Prostate gland (tissue), 2 donors: ENCODE data around the gene POFUT1. TPM values are rescaled to one million over a fixed set of nuclear protein-coding genes. Genes with fewer than 3 reads are reported as not detected.
"Not testable (repeated sequence)": the region's sequence is repeated elsewhere in the genome, so short reads cannot be mapped to it uniquely, and the experiment has no call there.

ENCODE experiments used
- DNase-seq: peaks from one replicate; pipeline ENCODE4 v3.0.0-alpha.2; 2019; ENCODE audit warnings: low spot score
- H3K27ac ChIP-seq, 2 donors: fragments of 200-600 bp; sonication (generic); 2 replicates each; pipeline ENCODE4 v1.5.1; 2017 to 2019
- H3K27me3 ChIP-seq: fragments of 200-600 bp; sonication (generic); replicated peaks from 2 replicates; pipeline ENCODE4 v1.5.1; 2019; ENCODE audit not compliant: insufficient read depth
- H3K36me3 ChIP-seq, 2 donors: fragments of 200-600 bp; sonication (generic); 1 replicate in 1 of 2; 2 replicates in 1 of 2; pipeline versions ENCODE4 v1.5.1 to v1.8.1; 2017 to 2019
- H3K4me1 ChIP-seq: fragments of 200-600 bp; sonication (generic); replicated peaks from 2 replicates; pipeline ENCODE4 v1.5.1; 2019
- H3K4me3 ChIP-seq, 2 donors: fragments of 200-600 bp; sonication (generic); 2 replicates each; pipeline ENCODE4 v1.5.1; 2017 to 2019
- H3K9me3 ChIP-seq: fragments of 200-600 bp; sonication (generic); 2 replicates; pipeline ENCODE4 v1.5.1; 2017
- POLR2A ChIP-seq: fragments of 450-650 bp; IDR thresholded peaks from one replicate; pipeline ENCODE4 v1.6.1; 2016; ENCODE audit warnings: antibody characterized with exemption, mild to moderate bottlenecking
- POLR2AphosphoS5 ChIP-seq: sonication (generic); formaldehyde crosslinking; IDR thresholded peaks from one replicate; pipeline ENCODE4 v1.6.1; 2017; ENCODE audit warnings: antibody characterized with exemption
- WGBS: methylation state at CpG from one replicate; pipeline ENCODE4 v1.1.5; 2018; 5-methylcytosine and 5-hydroxymethylcytosine counted together
- intact Hi-C: fragments of 100-400 bp; cut with DNase I; formaldehyde crosslinking; loops from one replicate; pipeline ENCODE4 v1.14.2; 2022
- total RNA-seq, 2 donors: library from RNA; depleted of rRNA; stranded (reverse); fragments of >200 nt; gene quantifications; one replicate each; pipeline ENCODE4 v1.1.0, GENCODE V29; 2016
- TF ChIP-seq, protein P1 (sequence below), 4 experiments: fragments of 200-600 bp in 2 of 4; fragments of 450-650 bp in 2 of 4; sonication (generic) in 2 of 4; IDR thresholded peaks; 1 replicate in 3 of 4; 2 replicates in 1 of 4; pipeline ENCODE4 v1.5.1; 2016 to 2019; ENCODE audit warnings: antibody characterized with exemption in 4 of 4, mild to moderate bottlenecking in 2 of 4, moderate library complexity in 2 of 4

The POFUT1 gene
- total RNA-seq, 2 donors from 2014 or later, result 33.2 to 44.3 TPM

DNA sequence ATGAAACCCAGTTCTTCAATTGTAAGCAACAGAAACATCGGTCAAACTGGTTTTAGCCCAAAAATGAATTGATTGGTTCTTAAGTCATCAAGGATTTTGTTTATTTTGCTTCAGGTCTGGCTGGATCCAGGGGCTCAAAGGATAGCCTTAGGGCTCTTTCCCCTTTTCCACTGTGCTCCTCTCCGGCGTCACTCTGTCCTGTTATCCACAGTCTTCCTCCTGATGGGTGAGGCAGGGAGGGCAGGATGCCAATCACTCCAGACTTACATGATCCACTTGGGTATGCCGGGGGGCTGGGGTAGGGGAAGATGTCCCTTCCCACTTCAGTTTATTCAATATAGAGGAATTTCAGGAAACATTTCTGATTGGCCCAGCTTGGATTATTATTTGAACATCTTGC lies 40.1 kb upstream of the POFUT1 start:
- Histone ChIP-seq H3K36me3 (peaks cover 0 to 3% of the 10 kb centered on the region in 2 donors), H3K4me3 (no peak overlapping the region), H3K4me1 (no peaks in the 10 kb centered on the region), H3K27me3 (no peaks in the 10 kb centered on the region), H3K9me3 (no peaks in the 10 kb centered on the region), H3K27ac (no peak overlapping the region)
- WGBS, result 82% methylated on average over 4 of the region's 4 CpGs
- TF ChIP-seq POLR2AphosphoS5, result no peak
- no peak for TF ChIP-seq POLR2A
- TF ChIP-seq, protein P1, sequence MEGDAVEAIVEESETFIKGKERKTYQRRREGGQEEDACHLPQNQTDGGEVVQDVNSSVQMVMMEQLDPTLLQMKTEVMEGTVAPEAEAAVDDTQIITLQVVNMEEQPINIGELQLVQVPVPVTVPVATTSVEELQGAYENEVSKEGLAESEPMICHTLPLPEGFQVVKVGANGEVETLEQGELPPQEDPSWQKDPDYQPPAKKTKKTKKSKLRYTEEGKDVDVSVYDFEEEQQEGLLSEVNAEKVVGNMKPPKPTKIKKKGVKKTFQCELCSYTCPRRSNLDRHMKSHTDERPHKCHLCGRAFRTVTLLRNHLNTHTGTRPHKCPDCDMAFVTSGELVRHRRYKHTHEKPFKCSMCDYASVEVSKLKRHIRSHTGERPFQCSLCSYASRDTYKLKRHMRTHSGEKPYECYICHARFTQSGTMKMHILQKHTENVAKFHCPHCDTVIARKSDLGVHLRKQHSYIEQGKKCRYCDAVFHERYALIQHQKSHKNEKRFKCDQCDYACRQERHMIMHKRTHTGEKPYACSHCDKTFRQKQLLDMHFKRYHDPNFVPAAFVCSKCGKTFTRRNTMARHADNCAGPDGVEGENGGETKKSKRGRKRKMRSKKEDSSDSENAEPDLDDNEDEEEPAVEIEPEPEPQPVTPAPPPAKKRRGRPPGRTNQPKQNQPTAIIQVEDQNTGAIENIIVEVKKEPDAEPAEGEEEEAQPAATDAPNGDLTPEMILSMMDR (IDR thresholded peaks at IDR 0.05), result no peak
- intact Hi-C loops, result no loop called here
- DNase-seq, result no peak

DNA sequence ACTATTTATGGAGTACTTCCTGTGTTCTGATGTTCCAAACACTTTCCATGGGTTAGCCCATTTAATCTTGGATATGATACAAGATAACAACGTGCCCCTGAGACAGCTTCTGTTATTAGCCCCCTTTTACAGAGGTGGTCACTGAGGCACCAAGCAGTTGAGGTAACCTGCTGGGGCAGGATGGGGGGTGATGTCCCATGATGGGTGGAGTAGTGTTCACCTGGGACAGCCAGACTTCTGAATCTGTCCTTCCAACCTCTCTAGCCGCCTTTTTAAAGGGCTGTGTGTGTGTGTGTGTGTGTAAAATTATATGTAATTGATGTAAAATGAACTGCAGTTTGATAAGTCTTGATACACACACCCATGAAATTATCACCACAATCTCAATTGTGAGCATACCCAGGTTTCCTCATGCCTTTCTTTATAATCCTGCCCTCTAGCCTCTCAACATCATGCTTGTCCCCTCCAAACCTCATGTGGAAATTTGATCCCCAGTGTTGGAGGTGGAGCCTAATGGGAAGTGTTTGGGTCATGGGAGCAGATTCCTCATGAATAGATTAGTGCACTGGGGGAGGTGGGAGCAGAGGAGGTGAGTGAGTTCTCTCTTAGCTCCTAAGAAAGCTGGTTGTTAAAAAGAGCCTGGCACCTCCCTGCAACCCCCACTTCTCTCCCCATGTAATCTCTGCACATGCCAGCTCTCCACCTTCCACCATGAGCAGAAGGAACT lies 39.3 kb upstream of the POFUT1 start:
- Histone ChIP-seq H3K27ac (no peak overlapping the region), H3K4me3 (no peak overlapping the region), H3K9me3 (no peaks in the 10 kb centered on the region), H3K36me3 (no peaks in the 10 kb centered on the region), H3K4me1 (no peaks in the 10 kb centered on the region), H3K27me3 (no peaks in the 10 kb centered on the region)
- TF ChIP-seq POLR2A (no peak), POLR2AphosphoS5 (no peak)
- TF ChIP-seq, protein P1 (IDR thresholded peaks at IDR 0.05), result no peak
- no peak for DNase-seq
- intact Hi-C loops, result no loop called here
- WGBS, result 65% methylated on average over 2 of the region's 2 CpGs

DNA sequence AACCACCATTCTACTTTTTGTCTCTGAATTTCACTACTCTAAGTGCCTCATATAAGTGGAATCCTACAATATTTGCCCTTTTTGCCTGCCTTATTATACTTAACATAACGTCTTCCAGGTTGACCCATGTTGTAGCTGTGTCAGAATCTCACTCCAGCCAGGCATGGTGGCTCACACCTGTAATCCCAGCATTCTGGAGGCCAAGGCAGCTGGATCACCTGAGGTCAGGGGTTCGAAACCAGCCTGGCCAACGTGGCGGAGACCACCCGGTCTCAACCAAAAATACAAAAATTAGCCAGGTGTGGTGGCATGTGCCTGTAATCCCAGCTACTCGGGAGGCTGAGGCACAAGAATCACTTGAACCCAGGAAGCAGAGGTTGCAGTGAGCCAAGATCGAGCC lies 30.0 kb upstream of the POFUT1 start:
- H3K27ac ChIP-seq, H3K27me3 ChIP-seq, H3K9me3 ChIP-seq, H3K4me1 ChIP-seq, H3K4me3 ChIP-seq, DNase-seq, intact Hi-C loops, H3K36me3 ChIP-seq: not testable (repeated sequence)
- 92% methylated on average over 7 of the region's 7 CpGs for WGBS

DNA sequence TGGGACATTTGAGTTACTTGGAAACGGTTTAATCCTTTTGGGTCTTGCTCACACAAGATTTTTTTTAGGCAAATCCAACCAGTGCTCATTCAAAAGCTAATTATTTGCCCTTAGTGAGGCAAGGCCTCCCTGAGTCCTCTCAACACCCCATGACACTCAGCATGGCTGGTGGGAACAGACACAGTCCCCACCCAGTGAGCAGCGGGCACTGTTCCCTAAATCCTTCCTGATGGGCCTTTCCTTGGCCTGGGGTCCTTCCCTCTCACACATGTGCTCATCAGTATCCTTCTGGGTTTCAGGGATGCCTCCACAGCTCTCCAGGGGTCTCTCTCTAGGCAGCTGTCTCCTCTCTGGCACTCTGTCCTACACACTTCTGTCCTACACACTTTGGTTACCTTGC lies 28.2 kb upstream of the POFUT1 start:
- Histone ChIP-seq H3K27me3 (no peaks in the 10 kb centered on the region), H3K4me1 (no peaks in the 10 kb centered on the region), H3K4me3 (no peak overlapping the region), H3K36me3 (no peaks in the 10 kb centered on the region), H3K9me3 (no peaks in the 10 kb centered on the region), H3K27ac (no peak overlapping the region)
- 63% methylated on average over 2 of the region's 2 CpGs for WGBS
- TF ChIP-seq, protein P1 (IDR thresholded peaks at IDR 0.05), result no peak
- TF ChIP-seq POLR2A (no peak), POLR2AphosphoS5 (no peak)
- intact Hi-C loops, result no loop called here
- DNase-seq, result no peak

DNA sequence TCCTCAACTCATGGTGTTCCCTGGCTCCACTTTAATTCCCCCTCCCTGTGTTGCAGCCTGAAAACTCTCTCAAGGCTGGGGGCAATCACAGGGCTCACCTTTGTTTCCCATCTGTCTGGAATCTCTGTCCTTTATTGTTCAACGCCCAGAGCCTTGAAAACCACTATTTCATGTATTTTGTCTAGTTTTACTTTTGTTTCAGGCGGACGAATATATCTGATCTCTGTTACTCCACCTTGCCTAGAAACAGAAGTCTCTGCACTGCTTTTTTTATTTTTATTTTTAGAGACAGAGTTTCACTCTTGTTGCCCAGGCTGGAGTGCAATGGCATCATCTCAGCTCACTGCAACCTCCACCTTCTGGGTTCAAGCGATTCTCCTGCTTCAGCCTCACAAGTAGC lies 27.7 kb upstream of the POFUT1 start:
- 92% methylated on average over 4 of the region's 4 CpGs for whole genome bisulfite sequencing
- intact Hi-C loops, result no loop called here
- Histone ChIP-seq H3K4me1 (no peaks in the 10 kb centered on the region), H3K9me3 (no peaks in the 10 kb centered on the region), H3K4me3 (no peak overlapping the region), H3K27ac (no peak overlapping the region), H3K27me3 (no peaks in the 10 kb centered on the region), H3K36me3 (no peaks in the 10 kb centered on the region)
- no peak for DNase-seq
- no peak for TF ChIP-seq POLR2AphosphoS5
- no peak for TF ChIP-seq POLR2A
- TF ChIP-seq, protein P1 (IDR thresholded peaks at IDR 0.05), result no peak
